SK-N-SH (cell line): ENCODE measurements around the gene NEAT1.

ENCODE experiments used
- CTCF ChIP-seq: fragments of 200-600 bp; sonication (generic); IDR thresholded peaks from 2 replicates; pipeline ENCODE4 v1.6.1; 2017; ENCODE audit warnings: antibody characterized with exemption, mild to moderate bottlenecking, moderate library complexity
- EP300 ChIP-seq, 2 experiments: IDR thresholded peaks; 2 replicates each; pipeline versions ENCODE4 v1.4.0 to v1.6.1; 2012; ENCODE audit warnings: borderline replicate concordance in 1 of 2, low read depth in 1 of 2, low read length in 1 of 2
- EZH2phosphoT487 ChIP-seq: fragments of 200-600 bp; sonication (generic); IDR thresholded peaks from 2 replicates; pipeline ENCODE4 v1.6.1; 2017; ENCODE audit warnings: low read depth, mixed run types, mild to moderate bottlenecking, antibody characterized with exemption, moderate library complexity, borderline replicate concordance
- FOXM1 ChIP-seq: IDR thresholded peaks from 2 replicates; pipeline ENCODE4 v1.4.0; 2012; ENCODE audit warnings: low read depth, mild to moderate bottlenecking
- MAX ChIP-seq: IDR thresholded peaks from 2 replicates; pipeline ENCODE4 v1.4.0; 2012; ENCODE audit warnings: low read depth
- MXI1 ChIP-seq: IDR thresholded peaks from 2 replicates; pipeline ENCODE4 v1.6.1; 2012; ENCODE audit warnings: mild to moderate bottlenecking, low read depth, low read length, improper control_type of control experiment
- NFIC ChIP-seq: IDR thresholded peaks from 2 replicates; pipeline ENCODE4 v1.4.0; 2012; ENCODE audit warnings: borderline replicate concordance
- POLR2AphosphoS5 ChIP-seq: IDR thresholded peaks from 2 replicates; pipeline ENCODE4 v1.6.1; 2012; ENCODE audit warnings: low read depth, low read length
- RAD21 ChIP-seq: IDR thresholded peaks from 2 replicates; pipeline ENCODE4 v1.6.1; 2012; ENCODE audit warnings: mild to moderate bottlenecking, low read length
- REST ChIP-seq: IDR thresholded peaks from 2 replicates; pipeline ENCODE4 v1.6.1; 2012; ENCODE audit warnings: mild to moderate bottlenecking, low read depth, low read length, moderate library complexity
- RFX5 ChIP-seq: IDR thresholded peaks from 2 replicates; pipeline ENCODE4 v1.6.1; 2012; ENCODE audit warnings: mild to moderate bottlenecking, improper control_type of control experiment, low read length
- SMC3 ChIP-seq: IDR thresholded peaks from 2 replicates; pipeline ENCODE4 v1.6.1; 2012; ENCODE audit warnings: low read depth, low read length, improper control_type of control experiment
- TAF1 ChIP-seq: IDR thresholded peaks from 2 replicates; pipeline ENCODE4 v1.6.1; 2012; ENCODE audit warnings: low read depth, mild to moderate bottlenecking, low read length, moderate library complexity, borderline replicate concordance
- YY1 ChIP-seq: IDR thresholded peaks from 2 replicates; pipeline ENCODE4 v1.4.0; 2012; ENCODE audit warnings: low read depth, mild to moderate bottlenecking

GRCh38 chr11:65434667-65435410, 12.2 kb downstream of the NEAT1 start:
- TF ChIP-seq CTCF (no peak), MAX (no peak), POLR2AphosphoS5 (peak; percentile 15), RFX5 (no peak), YY1 (no peak), RAD21 (no peak), EP300 (IDR thresholded peaks at IDR 0.05; ENCODE audit: borderline replicate concordance in 1 of 2, low read depth in 1 of 2, low read length in 1 of 2) (no peak), EZH2phosphoT487 (no peak), TAF1 (no peak), SMC3 (no peak), MXI1 (no peak), REST (no peak), FOXM1 (no peak), NFIC (no peak)
